Upper lobe of right lung (tissue), 1 donor: ENCODE measurements around the gene ABHD12B. TPM values are rescaled to one million over a fixed set of nuclear protein-coding genes. Genes with fewer than 3 reads are reported as not detected.

Source experiments
- ATAC-seq: fragments of 200-7000 bp; cut with Tn5 transposase; one replicate; pipeline ENCODE4 v1.9.1; 2020; ENCODE audit warnings: mild to moderate bottlenecking, moderate library complexity
- DNase-seq: peaks from one replicate; pipeline ENCODE4 v3.0.0-alpha.2; 2020
- H3K27ac ChIP-seq: fragments of 200-600 bp; one replicate; pipeline ENCODE4 v1.8.0; 2022
- H3K27me3 ChIP-seq: fragments of 200-600 bp; one replicate; pipeline ENCODE4 v1.8.0; 2022; ENCODE audit warnings: mild to moderate bottlenecking
- H3K36me3 ChIP-seq: fragments of 200-600 bp; one replicate; pipeline ENCODE4 v1.8.0; 2022
- H3K4me1 ChIP-seq: fragments of 200-600 bp; one replicate; pipeline ENCODE4 v1.8.0; 2022
- H3K4me3 ChIP-seq: fragments of 200-600 bp; one replicate; pipeline ENCODE4 v1.8.0; 2022; ENCODE audit warnings: mild to moderate bottlenecking
- H3K9me3 ChIP-seq: fragments of 200-600 bp; one replicate; pipeline ENCODE4 v1.8.0; 2022
- CTCF ChIP-seq: fragments of 200-600 bp; IDR thresholded peaks from one replicate; pipeline ENCODE4 v1.8.0; 2022; ENCODE audit warnings: antibody characterized with exemption
- intact Hi-C: fragments of 100-400 bp; cut with DNase I; formaldehyde crosslinking; loops from one replicate; pipeline ENCODE4 v1.11.0; 2022
- total RNA-seq: library from RNA; stranded (reverse); fragmentation: NEBNext Ultra II Directional; extraction: Animal tissue kit (Norgen Biotek cat#: 25700); gene quantifications from one replicate; pipeline ENCODE4 v1.2.1, GENCODE V29; 2021
- donor health status: DM: no; HTN: yes; CAD: no; lungs with severe emphysema.

ABHD12B gene
- total RNA-seq, 1 donor from 2014 or later: 0.43 TPM

DNA sequence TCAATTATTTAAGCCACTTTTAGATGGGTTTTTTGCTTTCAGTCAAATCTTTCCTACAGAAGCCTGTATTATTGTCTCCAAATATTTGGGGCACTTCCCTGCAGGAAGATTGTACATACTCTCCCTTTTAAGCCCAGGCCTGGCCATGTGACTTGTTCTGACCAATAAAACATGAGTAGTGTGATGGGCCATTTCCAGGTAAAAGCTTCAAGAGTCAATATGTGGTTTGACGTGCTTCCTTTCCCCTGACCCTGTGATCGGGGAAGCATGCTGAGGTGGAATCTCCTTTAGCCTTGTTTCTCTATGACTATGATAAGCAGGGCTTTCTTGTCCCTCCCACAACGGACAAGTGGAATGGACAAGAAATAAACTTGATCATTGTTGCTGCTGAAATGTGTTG is 26.7 kb upstream of the ABHD12B start:
- Histone ChIP-seq H3K9me3 (no peaks in the 10 kb centered on the region), H3K27ac (no peak overlapping the region), H3K27me3 (no peaks in the 10 kb centered on the region), H3K4me3 (no peak overlapping the region), H3K36me3 (no peaks in the 10 kb centered on the region), H3K4me1 (no peaks in the 10 kb centered on the region)
- no peak for TF ChIP-seq CTCF
- intact Hi-C loops: no loop called here
- no peak for ATAC-seq
- DNase-seq: no peak

DNA sequence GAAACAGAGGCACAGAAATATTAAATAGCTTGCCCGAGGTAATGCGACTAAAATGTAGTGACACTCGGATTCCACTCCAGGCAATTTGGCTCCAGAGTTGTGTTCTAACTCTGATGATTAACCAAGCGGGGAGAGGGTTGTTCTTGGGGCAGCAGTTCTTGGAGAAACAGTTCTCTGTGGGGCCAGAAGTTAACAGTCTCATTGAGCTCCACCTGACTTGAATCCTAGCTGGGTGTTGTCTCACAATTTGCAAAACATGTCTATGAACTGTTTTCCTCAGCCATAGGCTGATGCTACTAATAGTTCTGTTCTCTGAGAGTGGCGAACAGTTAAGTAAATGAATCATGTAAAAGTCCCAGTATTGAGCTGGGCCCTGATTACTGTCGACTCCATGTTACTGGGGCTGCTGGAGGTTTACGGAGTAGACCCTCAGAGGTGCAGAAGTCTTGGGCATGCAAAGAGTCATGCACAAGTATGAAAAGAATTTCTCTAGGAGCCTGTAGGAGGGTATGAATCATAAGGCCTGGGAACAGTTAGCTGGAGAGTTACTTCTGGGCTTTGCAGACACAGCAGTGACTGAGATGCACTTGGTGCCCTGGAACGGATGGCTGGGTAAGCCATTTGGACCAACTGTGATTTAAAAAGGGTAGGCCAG is 25.5 kb upstream of the ABHD12B start:
- no peaks in the 10 kb centered on the region for H3K9me3 ChIP-seq
- H3K4me3 ChIP-seq: no peak overlapping the region
- no peak for TF ChIP-seq CTCF
- no peaks in the 10 kb centered on the region for H3K4me1 ChIP-seq
- DNase-seq (no peak), ATAC-seq (no peak)
- no peak overlapping the region for H3K27ac ChIP-seq
- intact Hi-C loops: no loop called here
- H3K27me3 ChIP-seq: no peaks in the 10 kb centered on the region
- no peaks in the 10 kb centered on the region for H3K36me3 ChIP-seq

DNA sequence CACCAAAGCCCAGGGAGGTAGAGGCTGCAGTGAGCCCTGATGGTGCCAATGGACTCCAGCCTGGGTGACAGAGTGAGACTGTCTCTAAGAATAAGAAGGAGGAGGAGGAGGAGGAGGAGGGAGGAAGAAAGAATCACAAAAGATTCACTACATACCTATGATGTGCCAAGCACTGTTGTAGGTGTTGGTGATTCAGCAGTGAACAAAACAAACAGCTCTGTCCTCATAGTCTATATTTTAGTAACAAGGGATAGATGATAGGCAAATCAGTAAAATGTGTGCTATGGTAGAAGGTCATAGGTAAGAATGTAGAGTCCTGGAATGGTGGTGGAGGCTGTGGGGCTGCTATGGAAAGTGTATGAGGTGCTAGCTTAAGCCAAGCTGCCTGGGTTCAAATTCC is 18.0 kb upstream of the ABHD12B start:
- no peak for ATAC-seq
- H3K9me3 ChIP-seq: no peaks in the 10 kb centered on the region
- TF ChIP-seq CTCF: no peak
- H3K36me3 ChIP-seq: no peaks in the 10 kb centered on the region
- DNase-seq: no peak
- H3K4me3 ChIP-seq: no peak overlapping the region
- H3K27me3 ChIP-seq: no peaks in the 10 kb centered on the region
- no peak overlapping the region for H3K27ac ChIP-seq
- H3K4me1 ChIP-seq: no peaks in the 10 kb centered on the region
- intact Hi-C loops: no loop called here

- DNase-seq (no peak), ATAC-seq (no peak)
- intact Hi-C loops: no loop called here
- H3K36me3 ChIP-seq: no peaks in the 10 kb centered on the region
- no peak overlapping the region for H3K27ac ChIP-seq
- H3K9me3 ChIP-seq: no peaks in the 10 kb centered on the region
- no peak for TF ChIP-seq CTCF
- peaks cover 4% of the 10 kb centered on the region for H3K4me1 ChIP-seq
- H3K4me3 ChIP-seq: no peak overlapping the region
- no peaks in the 10 kb centered on the region for H3K27me3 ChIP-seq
Measured at GRCh38 chr14:50854521-50854920, 17.3 kb upstream of the ABHD12B start.

- Histone ChIP-seq H3K27me3 (no peaks in the 10 kb centered on the region), H3K4me3 (no peak overlapping the region), H3K4me1 (peaks cover 6% of the 10 kb centered on the region), H3K36me3 (no peaks in the 10 kb centered on the region), H3K9me3 (no peaks in the 10 kb centered on the region), H3K27ac (no peak overlapping the region)
- TF ChIP-seq CTCF: no peak
- ATAC-seq (no peak), DNase-seq (no peak)
- intact Hi-C loops: no loop called here
Measured at GRCh38 chr14:50855558-50855957, 16.3 kb upstream of the ABHD12B start.

GRCh38 chr14:50856660-50857059 is 15.2 kb upstream of the ABHD12B start:
- no peaks in the 10 kb centered on the region for H3K27me3 ChIP-seq
- H3K36me3 ChIP-seq: no peaks in the 10 kb centered on the region
- no peak for TF ChIP-seq CTCF
- intact Hi-C loops: no loop called here
- H3K4me3 ChIP-seq: no peak overlapping the region
- H3K4me1 ChIP-seq: peaks cover 6% of the 10 kb centered on the region
- no peak for ATAC-seq
- no peak for DNase-seq
- no peaks in the 10 kb centered on the region for H3K9me3 ChIP-seq
- H3K27ac ChIP-seq: no peak overlapping the region
